Upper lobe of left lung (tissue), 6 donors: ENCODE data around the gene HOXD12. TPM values are rescaled to one million over a fixed set of nuclear protein-coding genes. Genes with fewer than 3 reads are reported as not detected.

Experiments
- ATAC-seq, 2 donors: fragments of 200-7000 bp; cut with Tn5 transposase; one replicate each; pipeline ENCODE4 v1.9.1; 2022; ENCODE audit warnings: mild to moderate bottlenecking in 2 of 2, moderate library complexity in 2 of 2; ENCODE audit not compliant: low FRiP score in 2 of 2
- DNase-seq, 2 donors: peaks; one replicate each; pipeline ENCODE4 v3.0.0-alpha.2; 2019 to 2020
- H3K27ac ChIP-seq, 4 donors: fragments of 200-600 bp; sonication (generic); one replicate each; pipeline ENCODE4 v1.5.1; 2016 to 2019
- H3K27me3 ChIP-seq, 4 donors: fragments of 200-600 bp; sonication (generic); one replicate each; pipeline ENCODE4 v1.5.1; 2017 to 2019
- H3K36me3 ChIP-seq, 4 donors: fragments of 200-600 bp; sonication (generic); one replicate each; pipeline ENCODE4 v1.5.1; 2016 to 2019
- H3K4me1 ChIP-seq, 4 donors: fragments of 200-600 bp; sonication (generic); one replicate each; pipeline ENCODE4 v1.5.1; 2018 to 2019
- H3K4me3 ChIP-seq, 4 donors: fragments of 200-600 bp; sonication (generic); one replicate each; pipeline ENCODE4 v1.5.1; 2017 to 2019; ENCODE audit warnings: mild to moderate bottlenecking in 2 of 4, moderate library complexity in 1 of 4
- H3K9me3 ChIP-seq, 4 donors: fragments of 200-600 bp; sonication (generic); one replicate each; pipeline ENCODE4 v1.5.1; 2018 to 2019
- EP300 ChIP-seq, 4 donors: sonication (generic); formaldehyde crosslinking; IDR thresholded peaks; one replicate each; pipeline ENCODE4 v1.5.1; 2017; ENCODE audit warnings: antibody characterized with exemption in 4 of 4, control low read depth in 2 of 4
- POLR2A ChIP-seq, 4 donors: fragments of 450-650 bp; IDR thresholded peaks; one replicate each; pipeline ENCODE4 v1.5.1; 2016 to 2017; ENCODE audit warnings: antibody characterized with exemption in 4 of 4, mild to moderate bottlenecking in 2 of 4
- POLR2AphosphoS5 ChIP-seq, 2 donors: sonication (generic); formaldehyde crosslinking; IDR thresholded peaks; one replicate each; pipeline ENCODE4 v1.5.1; 2017; ENCODE audit warnings: antibody characterized with exemption in 2 of 2
- WGBS, 2 donors: methylation state at CpG; one replicate each; pipeline ENCODE4 v1.1.5; 2017 to 2018; 5-methylcytosine and 5-hydroxymethylcytosine counted together
- total RNA-seq, 6 donors: library from RNA; depleted of rRNA in 4 of 6; stranded (reverse); fragments of >200 nt in 4 of 6; gene quantifications; one replicate each; pipeline versions ENCODE4 v1.1.0 to v1.2.1, GENCODE V29; 2016 to 2021
- TF ChIP-seq, protein P1 (sequence below), 6 experiments: fragments of 450-650 bp in 4 of 6; fragments of 200-600 bp in 2 of 6; sonication (generic) in 2 of 6; IDR thresholded peaks; one replicate each; pipeline ENCODE4 v1.5.1; 2016 to 2019; ENCODE audit warnings: antibody characterized with exemption in 6 of 6
- donor health status: DM: no; HTN: no; CAD: no; lungs with moderate emphysema.
- donor health status: DM: no; HTN: yes; CAD: no; lungs with severe emphysema.

Gene HOXD12
- total RNA-seq, 6 donors from 2014 or later, result not detected

DNA sequence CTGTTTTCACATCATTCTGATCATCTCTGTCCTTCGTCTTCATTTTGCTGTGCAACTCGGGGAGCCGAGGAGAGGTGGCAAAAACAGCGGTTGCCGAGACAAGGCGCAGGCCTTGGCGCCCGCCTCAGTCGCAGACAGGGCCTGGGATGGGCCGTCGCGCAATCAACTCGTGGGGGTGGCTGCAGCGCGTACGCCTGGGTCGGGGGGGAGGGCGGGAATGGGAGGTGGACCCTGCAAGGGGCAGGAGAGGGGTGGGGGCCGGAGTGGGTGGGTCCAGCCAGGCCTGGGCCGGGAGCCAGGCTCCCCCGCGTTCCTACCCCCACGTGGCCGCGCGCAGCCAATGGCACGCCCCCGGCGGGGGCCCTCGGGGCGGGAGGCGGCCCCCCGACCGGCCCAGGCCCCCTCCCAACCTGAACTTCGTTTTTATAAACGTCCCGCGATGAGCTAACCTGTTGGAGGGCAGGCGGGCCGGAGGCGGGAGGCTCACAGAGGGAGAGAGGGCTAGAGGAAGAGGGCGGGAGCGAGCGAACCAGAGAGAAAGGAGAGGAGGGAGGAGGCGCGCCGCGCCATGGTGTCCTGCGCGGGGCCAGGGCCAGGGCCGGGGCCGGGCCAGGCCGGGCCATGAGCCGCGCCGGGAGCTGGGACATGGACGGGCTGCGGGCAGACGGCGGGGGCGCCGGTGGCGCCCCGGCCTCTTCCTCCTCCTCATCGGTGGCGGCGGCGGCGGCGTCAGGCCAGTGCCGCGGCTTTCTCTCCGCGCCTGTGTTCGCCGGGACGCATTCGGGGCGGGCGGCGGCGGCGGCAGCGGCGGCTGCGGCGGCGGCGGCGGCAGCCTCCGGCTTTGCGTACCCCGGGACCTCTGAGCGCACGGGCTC, 7.1 kb upstream of the HOXD12 start, which contains the start of gene HOXD13:
Gene HOXD13, plus strand, starts transcription at position 452 of the 875 bp plus-strand sequence. Its CDS starts 170 bp downstream, at position 622.
- peaks cover 0 to 95% (median 47%) of the 10 kb centered on the region in 4 donors for H3K27me3 ChIP-seq
- H3K36me3 ChIP-seq, result no peaks in the 10 kb centered on the region
- 5 to 7% methylated on average over 30 to 49 of the region's 95 CpGs for WGBS, 2 donors
- peaks cover 27 to 48% (median 32%) of the 10 kb centered on the region in 4 donors for H3K4me1 ChIP-seq
- TF ChIP-seq POLR2AphosphoS5 (IDR thresholded peaks at IDR 0.05) (no peak), POLR2A (IDR thresholded peaks at IDR 0.05) (no peak), EP300 (IDR thresholded peaks at IDR 0.05) (no peak)
- TF ChIP-seq, protein P1, sequence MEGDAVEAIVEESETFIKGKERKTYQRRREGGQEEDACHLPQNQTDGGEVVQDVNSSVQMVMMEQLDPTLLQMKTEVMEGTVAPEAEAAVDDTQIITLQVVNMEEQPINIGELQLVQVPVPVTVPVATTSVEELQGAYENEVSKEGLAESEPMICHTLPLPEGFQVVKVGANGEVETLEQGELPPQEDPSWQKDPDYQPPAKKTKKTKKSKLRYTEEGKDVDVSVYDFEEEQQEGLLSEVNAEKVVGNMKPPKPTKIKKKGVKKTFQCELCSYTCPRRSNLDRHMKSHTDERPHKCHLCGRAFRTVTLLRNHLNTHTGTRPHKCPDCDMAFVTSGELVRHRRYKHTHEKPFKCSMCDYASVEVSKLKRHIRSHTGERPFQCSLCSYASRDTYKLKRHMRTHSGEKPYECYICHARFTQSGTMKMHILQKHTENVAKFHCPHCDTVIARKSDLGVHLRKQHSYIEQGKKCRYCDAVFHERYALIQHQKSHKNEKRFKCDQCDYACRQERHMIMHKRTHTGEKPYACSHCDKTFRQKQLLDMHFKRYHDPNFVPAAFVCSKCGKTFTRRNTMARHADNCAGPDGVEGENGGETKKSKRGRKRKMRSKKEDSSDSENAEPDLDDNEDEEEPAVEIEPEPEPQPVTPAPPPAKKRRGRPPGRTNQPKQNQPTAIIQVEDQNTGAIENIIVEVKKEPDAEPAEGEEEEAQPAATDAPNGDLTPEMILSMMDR (IDR thresholded peaks at IDR 0.05), result no peak
- no peaks in the 10 kb centered on the region for H3K9me3 ChIP-seq
- DNase-seq (peak in 1 of 2 donors; percentile 86), ATAC-seq (peak in 1 of 2 donors; percentile 22)
- H3K4me3 ChIP-seq, result peak within 1 kb of the TSS in 3 of 4 donors; percentile 25 to 30 (median 25)
- no peak within 1 kb of the TSS for H3K27ac ChIP-seq

DNA sequence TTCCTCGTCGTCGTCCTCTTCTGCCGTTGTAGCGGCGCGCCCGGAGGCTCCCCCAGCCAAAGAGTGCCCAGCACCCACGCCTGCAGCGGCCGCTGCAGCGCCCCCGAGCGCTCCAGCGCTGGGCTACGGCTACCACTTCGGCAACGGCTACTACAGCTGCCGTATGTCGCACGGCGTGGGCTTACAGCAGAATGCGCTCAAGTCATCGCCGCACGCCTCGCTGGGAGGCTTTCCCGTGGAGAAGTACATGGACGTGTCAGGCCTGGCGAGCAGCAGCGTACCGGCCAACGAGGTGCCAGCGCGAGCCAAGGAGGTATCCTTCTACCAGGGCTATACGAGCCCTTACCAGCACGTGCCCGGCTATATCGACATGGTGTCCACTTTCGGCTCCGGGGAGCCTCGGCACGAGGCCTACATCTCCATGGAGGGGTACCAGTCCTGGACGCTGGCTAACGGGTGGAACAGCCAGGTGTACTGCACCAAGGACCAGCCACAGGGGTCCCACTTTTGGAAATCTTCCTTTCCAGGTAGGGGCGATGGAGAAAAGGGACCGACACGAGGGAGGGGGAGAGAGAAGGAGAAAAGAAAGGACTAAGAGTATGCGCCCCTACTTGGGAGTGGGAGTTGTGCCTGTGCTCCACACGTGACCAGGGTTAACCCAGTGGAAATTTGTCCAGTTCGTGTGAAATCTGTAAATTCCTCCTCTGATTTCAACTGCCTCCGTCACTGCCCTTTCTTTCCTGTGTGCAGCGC, 6.3 kb upstream of the HOXD12 start:
- peaks cover 0 to 95% (median 49%) of the 10 kb centered on the region in 4 donors for H3K27me3 ChIP-seq
- ATAC-seq, result no peak

DNA sequence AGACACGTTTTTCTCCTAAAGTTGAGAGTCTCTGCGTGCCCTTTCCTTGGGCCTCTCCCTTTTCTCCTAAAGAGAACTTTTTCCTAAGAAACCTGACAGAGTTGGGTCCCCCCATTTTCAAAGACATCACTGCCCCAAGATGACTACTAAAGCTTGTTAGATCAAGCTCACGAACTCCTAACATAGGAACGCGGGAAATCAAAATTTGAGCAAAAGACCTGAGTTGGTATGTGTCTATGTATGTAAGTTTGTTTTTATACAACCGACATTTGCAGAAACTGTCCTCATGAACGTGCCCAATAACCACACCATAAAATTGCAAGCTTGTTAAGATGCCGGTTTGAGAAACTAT, 5.7 kb upstream of the HOXD12 start:
- Histone ChIP-seq H3K4me3 (no peak overlapping the region), H3K4me1 (peaks cover 30 to 42% (median 33%) of the 10 kb centered on the region in 4 donors), H3K9me3 (no peaks in the 10 kb centered on the region), H3K27ac (no peak overlapping the region), H3K27me3 (peaks cover 0 to 95% (median 51%) of the 10 kb centered on the region in 4 donors), H3K36me3 (no peaks in the 10 kb centered on the region)
- DNase-seq (no peak), ATAC-seq (no peak)
- TF ChIP-seq POLR2A (IDR thresholded peaks at IDR 0.05) (no peak), EP300 (IDR thresholded peaks at IDR 0.05) (no peak), POLR2AphosphoS5 (IDR thresholded peaks at IDR 0.05) (no peak)
- TF ChIP-seq, protein P1 (IDR thresholded peaks at IDR 0.05), result no peak
- WGBS, 2 donors, result 8 to 9% methylated on average over 8 of the region's 8 CpGs

More for the DNA sequence above, 6.3 kb upstream of the HOXD12 start:
- no peak for TF ChIP-seq EP300 (IDR thresholded peaks at IDR 0.05)
- TF ChIP-seq POLR2AphosphoS5 (IDR thresholded peaks at IDR 0.05), result no peak
- no peak for TF ChIP-seq POLR2A (IDR thresholded peaks at IDR 0.05)
- TF ChIP-seq, protein P1 (IDR thresholded peaks at IDR 0.05), result no peak
- Histone ChIP-seq H3K9me3 (no peaks in the 10 kb centered on the region), H3K4me3 (peak overlapping the region in 3 of 4 donors; percentile 25 to 30 (median 25)), H3K4me1 (peaks cover 32 to 48% (median 33%) of the 10 kb centered on the region in 4 donors), H3K36me3 (no peaks in the 10 kb centered on the region), H3K27ac (no peak overlapping the region)
- WGBS, 2 donors, result 8 to 11% methylated on average over 14 to 35 of the region's 53 CpGs
- no peak for DNase-seq

DNA sequence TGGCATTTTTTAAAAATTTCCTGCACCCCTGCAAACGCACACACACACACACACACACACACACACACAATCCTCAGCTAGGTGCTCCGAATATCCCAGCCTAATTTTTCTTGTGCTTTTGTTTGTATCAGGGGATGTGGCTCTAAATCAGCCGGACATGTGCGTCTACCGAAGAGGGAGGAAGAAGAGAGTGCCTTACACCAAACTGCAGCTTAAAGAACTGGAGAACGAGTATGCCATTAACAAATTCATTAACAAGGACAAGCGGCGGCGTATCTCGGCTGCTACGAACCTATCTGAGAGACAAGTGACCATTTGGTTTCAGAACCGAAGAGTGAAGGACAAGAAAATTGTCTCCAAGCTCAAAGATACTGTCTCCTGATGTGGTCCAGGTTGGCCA, 5.2 kb upstream of the HOXD12 start:
- peaks cover 0 to 95% (median 54%) of the 10 kb centered on the region in 4 donors for H3K27me3 ChIP-seq
- WGBS, 2 donors, result 6 to 7% methylated on average over 12 of the region's 12 CpGs

More for the DNA sequence above, 5.2 kb upstream of the HOXD12 start:
- Histone ChIP-seq H3K27ac (no peak overlapping the region), H3K4me1 (peaks cover 30 to 41% (median 33%) of the 10 kb centered on the region in 4 donors), H3K36me3 (no peaks in the 10 kb centered on the region), H3K9me3 (no peaks in the 10 kb centered on the region), H3K4me3 (no peak overlapping the region)
- TF ChIP-seq, protein P1 (IDR thresholded peaks at IDR 0.05), result no peak
- no peak for TF ChIP-seq POLR2A (IDR thresholded peaks at IDR 0.05)
- no peak for TF ChIP-seq POLR2AphosphoS5 (IDR thresholded peaks at IDR 0.05)
- no peak for TF ChIP-seq EP300 (IDR thresholded peaks at IDR 0.05)
- DNase-seq, result no peak
- ATAC-seq, result no peak
